PFSK-1 (cell line): ENCODE measurements around the gene SLIT3.

Experiments
- FOXP2 ChIP-seq: optimal IDR thresholded peaks from 2 replicates; pipeline ENCODE3; 2011; ENCODE audit warnings: borderline replicate concordance, control low read depth, inconsistent platforms; ENCODE audit not compliant: insufficient read depth; ENCODE audit errors: extremely low read length, extremely low read depth
- POLR2AphosphoS5 ChIP-seq: IDR thresholded peaks from 2 replicates; pipeline ENCODE4 v1.6.1; 2012; ENCODE audit warnings: low read depth, mild to moderate bottlenecking, control low read depth, low read length, moderate library complexity
- SIN3A ChIP-seq: IDR thresholded peaks from 2 replicates; pipeline ENCODE4 v1.6.1; 2012; ENCODE audit warnings: mild to moderate bottlenecking, low read length, moderate library complexity, borderline replicate concordance; ENCODE audit not compliant: insufficient read depth
- TAF1 ChIP-seq: IDR thresholded peaks from 2 replicates; pipeline ENCODE4 v1.6.1; 2012; ENCODE audit warnings: low read length, control low read depth, borderline replicate concordance; ENCODE audit not compliant: insufficient read depth
- TF ChIP-seq, protein P1 (sequence below), 2 experiments: IDR thresholded peaks; 2 replicates each; pipeline versions ENCODE4 v1.6.1 to v1.8.0; 2011 to 2012; ENCODE audit warnings: low read depth in 2 of 2, low read length in 2 of 2, control low read depth in 1 of 2, inconsistent platforms in 1 of 2, mild to moderate bottlenecking in 1 of 2, moderate library complexity in 1 of 2; ENCODE audit not compliant: insufficient read depth in 1 of 2

SLIT3 gene

DNA sequence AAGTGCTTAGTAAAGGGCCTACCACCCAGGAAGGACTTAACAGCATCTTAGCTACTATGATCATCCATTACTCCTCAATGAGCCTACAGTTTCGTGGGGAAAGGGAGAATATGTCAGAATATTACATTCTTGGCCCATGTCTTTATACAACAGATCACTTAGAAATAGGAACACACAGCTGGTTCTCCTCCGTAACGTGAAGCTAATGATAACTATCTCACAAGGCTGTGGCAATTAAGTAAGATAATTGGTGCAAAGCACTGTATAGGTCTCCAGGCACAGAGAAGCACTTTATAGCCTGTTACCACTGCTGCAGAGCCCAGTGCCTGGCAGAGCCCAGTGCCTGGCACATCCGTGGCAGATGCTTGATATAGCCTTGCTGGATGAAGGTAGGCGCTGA is 347.6 kb downstream of the SLIT3 start:
- no peak for TF ChIP-seq POLR2AphosphoS5

DNA sequence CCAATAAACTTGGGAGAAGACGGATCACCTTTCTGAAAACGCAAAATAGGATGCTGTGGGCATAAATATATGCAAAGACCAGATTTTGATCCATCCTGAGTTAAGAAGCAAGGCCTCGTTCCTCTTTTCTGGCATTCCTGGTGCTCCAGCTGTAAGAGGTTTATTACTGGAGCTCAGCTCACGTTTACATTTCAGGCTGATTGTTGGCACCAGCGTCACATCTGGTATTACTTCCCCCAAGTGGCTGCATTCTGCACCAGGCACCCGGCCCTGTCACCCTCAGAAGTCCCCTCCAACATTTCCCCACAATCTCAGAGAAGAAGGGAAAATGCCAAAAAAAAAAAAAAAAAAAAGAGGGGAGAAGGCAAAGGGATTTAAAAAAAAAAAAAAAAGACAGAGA is 348.7 kb downstream of the SLIT3 start:
- TF ChIP-seq POLR2AphosphoS5 (no peak), TAF1 (no peak), SIN3A (no peak), FOXP2 (no peak)
- TF ChIP-seq, protein P1, sequence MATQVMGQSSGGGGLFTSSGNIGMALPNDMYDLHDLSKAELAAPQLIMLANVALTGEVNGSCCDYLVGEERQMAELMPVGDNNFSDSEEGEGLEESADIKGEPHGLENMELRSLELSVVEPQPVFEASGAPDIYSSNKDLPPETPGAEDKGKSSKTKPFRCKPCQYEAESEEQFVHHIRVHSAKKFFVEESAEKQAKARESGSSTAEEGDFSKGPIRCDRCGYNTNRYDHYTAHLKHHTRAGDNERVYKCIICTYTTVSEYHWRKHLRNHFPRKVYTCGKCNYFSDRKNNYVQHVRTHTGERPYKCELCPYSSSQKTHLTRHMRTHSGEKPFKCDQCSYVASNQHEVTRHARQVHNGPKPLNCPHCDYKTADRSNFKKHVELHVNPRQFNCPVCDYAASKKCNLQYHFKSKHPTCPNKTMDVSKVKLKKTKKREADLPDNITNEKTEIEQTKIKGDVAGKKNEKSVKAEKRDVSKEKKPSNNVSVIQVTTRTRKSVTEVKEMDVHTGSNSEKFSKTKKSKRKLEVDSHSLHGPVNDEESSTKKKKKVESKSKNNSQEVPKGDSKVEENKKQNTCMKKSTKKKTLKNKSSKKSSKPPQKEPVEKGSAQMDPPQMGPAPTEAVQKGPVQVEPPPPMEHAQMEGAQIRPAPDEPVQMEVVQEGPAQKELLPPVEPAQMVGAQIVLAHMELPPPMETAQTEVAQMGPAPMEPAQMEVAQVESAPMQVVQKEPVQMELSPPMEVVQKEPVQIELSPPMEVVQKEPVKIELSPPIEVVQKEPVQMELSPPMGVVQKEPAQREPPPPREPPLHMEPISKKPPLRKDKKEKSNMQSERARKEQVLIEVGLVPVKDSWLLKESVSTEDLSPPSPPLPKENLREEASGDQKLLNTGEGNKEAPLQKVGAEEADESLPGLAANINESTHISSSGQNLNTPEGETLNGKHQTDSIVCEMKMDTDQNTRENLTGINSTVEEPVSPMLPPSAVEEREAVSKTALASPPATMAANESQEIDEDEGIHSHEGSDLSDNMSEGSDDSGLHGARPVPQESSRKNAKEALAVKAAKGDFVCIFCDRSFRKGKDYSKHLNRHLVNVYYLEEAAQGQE (IDR thresholded peaks at IDR 0.05; ENCODE audit: insufficient read depth in 1 of 2, low read depth in 2 of 2, low read length in 2 of 2): no peak

DNA sequence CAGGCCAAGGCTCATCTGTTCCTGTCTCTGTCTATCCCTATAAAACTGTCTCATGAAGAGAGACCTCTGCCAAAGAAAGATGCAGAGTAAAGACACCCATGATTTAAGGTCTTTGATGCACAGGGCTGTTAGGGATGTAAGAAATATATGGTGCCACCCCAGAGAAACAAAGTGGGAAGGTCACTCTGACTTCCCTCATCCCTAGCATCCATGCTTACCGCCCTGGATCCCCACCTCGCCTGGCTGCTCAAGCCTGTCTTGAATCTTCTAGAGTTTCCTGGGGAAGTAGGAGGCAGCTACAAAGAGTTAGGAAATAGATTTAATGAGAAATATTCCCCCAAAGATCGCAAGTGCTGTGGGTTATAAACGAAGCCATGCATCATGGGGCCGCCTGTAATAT is 349.2 kb downstream of the SLIT3 start:
- TF ChIP-seq SIN3A: no peak
- TF ChIP-seq FOXP2: no peak
- TF ChIP-seq POLR2AphosphoS5: no peak
- TF ChIP-seq, protein P1 (IDR thresholded peaks at IDR 0.05; ENCODE audit: insufficient read depth in 1 of 2, low read depth in 2 of 2, low read length in 2 of 2): no peak
- TF ChIP-seq TAF1: no peak

DNA sequence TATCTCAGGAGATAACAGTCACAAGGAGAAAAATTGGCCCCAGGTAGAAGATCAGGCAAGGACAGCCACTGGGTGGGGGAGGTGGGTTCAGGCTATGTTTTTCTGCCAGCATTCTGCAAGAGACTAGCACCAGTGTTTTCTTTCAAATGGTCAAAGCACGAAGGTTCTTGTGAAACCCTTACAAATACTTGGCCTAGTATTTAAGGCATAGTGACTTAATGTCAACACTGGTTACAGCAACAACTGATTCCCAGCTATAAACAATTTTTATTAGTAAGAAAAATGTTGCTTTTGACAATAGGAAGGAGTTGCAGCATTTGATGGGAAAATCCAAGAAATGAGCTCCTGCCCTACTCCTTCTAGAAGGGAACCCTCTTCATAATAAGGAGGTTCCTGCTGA is 349.6 kb downstream of the SLIT3 start:
- no peak for TF ChIP-seq FOXP2
- TF ChIP-seq SIN3A: no peak
- TF ChIP-seq POLR2AphosphoS5: no peak
- TF ChIP-seq, protein P1 (IDR thresholded peaks at IDR 0.05; ENCODE audit: insufficient read depth in 1 of 2, low read depth in 2 of 2, low read length in 2 of 2): no peak
- TF ChIP-seq TAF1: no peak

DNA sequence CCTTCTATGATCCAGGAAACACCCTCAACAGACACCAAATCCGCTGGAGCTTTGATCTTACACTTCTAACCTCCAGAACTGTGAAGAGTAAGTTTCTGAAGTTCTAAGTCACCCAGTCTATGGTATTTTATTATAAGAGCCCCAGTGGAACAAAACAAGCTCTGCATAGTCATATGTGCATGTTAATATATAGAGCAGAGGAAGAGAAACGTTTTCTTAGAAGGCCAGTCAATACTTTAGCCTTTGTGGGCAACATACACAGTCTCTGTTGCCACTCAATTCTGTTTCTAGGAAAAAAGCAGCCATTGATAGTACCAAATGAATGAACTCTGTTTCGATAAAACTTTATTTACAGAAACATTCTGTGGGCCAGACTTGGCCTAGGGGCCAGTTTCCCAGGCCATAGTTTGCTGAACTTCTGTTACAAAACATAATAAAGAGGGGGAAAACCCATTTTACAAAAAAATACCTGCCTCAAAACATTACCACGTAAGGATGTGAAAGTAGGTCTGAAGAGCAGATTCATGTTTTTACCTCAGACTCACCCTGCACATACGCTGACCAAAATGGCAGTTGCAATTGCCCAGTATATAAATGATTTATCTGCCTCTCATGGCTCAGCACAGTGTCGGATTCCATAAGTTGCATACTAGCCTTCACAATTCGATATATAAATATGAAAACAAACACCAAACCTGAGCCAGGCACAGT is 350.5 kb downstream of the SLIT3 start:
- no peak for TF ChIP-seq POLR2AphosphoS5
- TF ChIP-seq FOXP2: no peak
- TF ChIP-seq, protein P1 (IDR thresholded peaks at IDR 0.05; ENCODE audit: insufficient read depth in 1 of 2, low read depth in 2 of 2, low read length in 2 of 2): no peak
- TF ChIP-seq TAF1: no peak
- TF ChIP-seq SIN3A: no peak
